AG10803 (cell line): ENCODE measurements around the gene RAD51B.

Experiments used
- DNase-seq: peaks from one replicate; pipeline ENCODE4 v3.0.0; 2010; ENCODE audit warnings: low read depth
- H3K4me3 ChIP-seq: 2 replicates; pipeline ENCODE4 v1.5.1; 2011; ENCODE audit warnings: mild to moderate bottlenecking, low read length, control low read depth
- TF ChIP-seq, protein P1 (sequence below): conservative IDR thresholded peaks from 2 replicates; pipeline ENCODE4 v1.5.1; 2011; ENCODE audit warnings: mild to moderate bottlenecking, low read length, control low read depth, inconsistent platforms

The RAD51B gene

GRCh38 chr14:67785270-67786109 lies 34.1 kb upstream of the RAD51B start:
- no peak overlapping the region for H3K4me3 ChIP-seq
- TF ChIP-seq, protein P1, sequence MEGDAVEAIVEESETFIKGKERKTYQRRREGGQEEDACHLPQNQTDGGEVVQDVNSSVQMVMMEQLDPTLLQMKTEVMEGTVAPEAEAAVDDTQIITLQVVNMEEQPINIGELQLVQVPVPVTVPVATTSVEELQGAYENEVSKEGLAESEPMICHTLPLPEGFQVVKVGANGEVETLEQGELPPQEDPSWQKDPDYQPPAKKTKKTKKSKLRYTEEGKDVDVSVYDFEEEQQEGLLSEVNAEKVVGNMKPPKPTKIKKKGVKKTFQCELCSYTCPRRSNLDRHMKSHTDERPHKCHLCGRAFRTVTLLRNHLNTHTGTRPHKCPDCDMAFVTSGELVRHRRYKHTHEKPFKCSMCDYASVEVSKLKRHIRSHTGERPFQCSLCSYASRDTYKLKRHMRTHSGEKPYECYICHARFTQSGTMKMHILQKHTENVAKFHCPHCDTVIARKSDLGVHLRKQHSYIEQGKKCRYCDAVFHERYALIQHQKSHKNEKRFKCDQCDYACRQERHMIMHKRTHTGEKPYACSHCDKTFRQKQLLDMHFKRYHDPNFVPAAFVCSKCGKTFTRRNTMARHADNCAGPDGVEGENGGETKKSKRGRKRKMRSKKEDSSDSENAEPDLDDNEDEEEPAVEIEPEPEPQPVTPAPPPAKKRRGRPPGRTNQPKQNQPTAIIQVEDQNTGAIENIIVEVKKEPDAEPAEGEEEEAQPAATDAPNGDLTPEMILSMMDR = no peak
- no peak for DNase-seq

GRCh38 chr14:67787673-67788072 lies 31.9 kb upstream of the RAD51B start:
- DNase-seq = no peak
- TF ChIP-seq, protein P1 = no peak
- no peak overlapping the region for H3K4me3 ChIP-seq

DNA sequence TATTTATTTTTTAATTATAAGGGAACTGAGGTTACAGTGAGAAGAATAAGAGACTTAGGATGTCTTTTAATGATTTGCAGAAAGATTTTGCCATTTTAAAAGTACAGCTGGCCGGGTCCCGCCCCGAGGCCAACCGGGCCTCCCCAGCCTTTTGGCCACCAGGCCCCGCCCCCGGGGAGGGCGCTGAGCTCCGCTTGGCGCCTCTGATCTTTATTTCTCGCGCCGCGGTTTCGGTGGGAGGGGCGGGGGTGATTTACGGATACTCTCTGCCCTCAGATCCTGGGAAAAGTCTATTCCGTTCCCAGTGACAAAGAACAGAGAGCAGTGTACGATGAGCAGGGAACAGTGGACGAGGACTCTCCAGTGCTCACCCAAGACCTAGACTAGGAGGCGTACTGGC lies 20.8 kb upstream of the RAD51B start:
- DNase-seq = no peak
- TF ChIP-seq, protein P1 = no peak
- H3K4me3 ChIP-seq = no peak overlapping the region

DNA sequence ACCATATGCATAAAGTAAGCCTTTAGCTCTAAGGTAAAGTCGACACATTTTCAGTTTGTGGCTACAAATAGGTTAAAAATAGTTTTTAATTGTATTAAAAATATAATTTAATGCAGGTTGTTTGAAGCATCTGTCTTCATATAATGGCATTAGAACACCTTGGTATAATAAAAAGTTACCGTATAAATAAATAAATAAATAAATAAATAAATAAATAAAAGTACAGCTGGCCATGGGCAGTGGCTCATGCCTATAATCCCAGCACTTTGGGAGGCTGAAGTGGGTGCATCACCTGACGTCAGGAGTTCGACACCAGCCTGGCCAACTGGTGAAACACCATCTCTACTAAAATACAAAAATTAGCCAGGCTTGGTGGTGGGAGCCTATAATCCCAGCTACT lies 18.8 kb upstream of the RAD51B start:
- no peak for DNase-seq
- TF ChIP-seq, protein P1 = no peak

DNA sequence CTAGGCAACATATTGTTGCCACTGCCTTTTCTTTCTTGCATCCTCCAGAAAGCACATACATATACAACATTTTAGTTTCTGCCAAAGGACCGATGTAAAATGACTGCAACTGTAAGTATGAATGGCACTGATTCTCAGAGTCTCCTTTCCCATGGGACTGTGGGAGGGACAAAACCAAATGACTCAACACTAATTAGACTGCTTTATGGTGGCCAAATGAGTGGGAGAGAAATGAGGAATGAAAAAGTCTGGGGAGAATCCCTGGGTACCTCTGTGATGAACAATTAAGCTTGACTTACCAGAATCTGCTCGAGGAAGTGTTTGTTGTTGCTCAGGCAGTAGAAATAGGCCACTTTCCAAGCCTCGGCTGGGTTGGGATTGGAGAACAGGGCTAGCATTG lies 13.3 kb upstream of the RAD51B start:
- no peak overlapping the region for H3K4me3 ChIP-seq
- peak; percentile 50 for DNase-seq
- TF ChIP-seq, protein P1 = no peak

More for the DNA sequence above, 18.8 kb upstream of the RAD51B start:
- no peak overlapping the region for H3K4me3 ChIP-seq

DNA sequence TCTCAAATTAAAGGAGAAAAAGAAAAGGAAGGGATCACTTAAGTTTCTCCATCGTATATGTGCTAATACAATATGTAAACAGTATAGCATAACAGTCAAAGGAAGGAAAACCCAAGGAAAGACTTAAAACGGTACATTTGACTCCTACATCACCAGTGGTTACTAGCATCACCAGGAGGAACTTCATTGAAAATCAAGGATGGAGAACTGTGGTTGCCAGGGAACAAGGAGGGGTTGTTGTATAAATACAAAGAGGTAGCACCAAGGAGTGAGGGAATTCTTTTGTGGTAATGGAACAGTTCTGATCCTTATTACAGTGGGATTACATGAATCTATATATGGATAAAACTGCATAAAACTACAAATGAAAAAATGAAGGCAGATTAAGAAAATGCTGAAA lies 4.8 kb upstream of the RAD51B start:
- H3K4me3 ChIP-seq = no peak overlapping the region
- DNase-seq = no peak

More for the DNA sequence above, 4.8 kb upstream of the RAD51B start:
- TF ChIP-seq, protein P1 = no peak
